Effector CD8-positive, alpha-beta T cell (primary cell): ENCODE measurements around the gene PLAGL1.
"Not testable (repeated sequence)": the region's sequence is repeated elsewhere in the genome, so short reads cannot be mapped to it uniquely, and the experiment has no call there.

Experiments used
- DNase-seq: peaks from one replicate; lab custom pipeline; 2025; lab: John Stamatoyannopoulos, UW

Gene PLAGL1

GRCh38 chr6:144009628-144010027, 1.6 kb upstream of the PLAGL1 start:
- not testable (repeated sequence) for DNase-seq

GRCh38 chr6:144008846-144009245, 787 bp upstream of the PLAGL1 start:
- no peak for DNase-seq

GRCh38 chr6:144007478-144008119, 460 bp downstream of the PLAGL1 start:
- DNase-seq: no peak

GRCh38 chr6:144006736-144007477, 1.2 kb downstream of the PLAGL1 start:
- no peak for DNase-seq

- DNase-seq: no peak
Measured at GRCh38 chr6:143999406-143999805, 8.7 kb downstream of the PLAGL1 start.

- DNase-seq: no peak
Measured at GRCh38 chr6:143998686-143999085, 9.4 kb downstream of the PLAGL1 start.

GRCh38 chr6:143993965-143994646, 14.0 kb downstream of the PLAGL1 start:
- no peak for DNase-seq

GRCh38 chr6:143992285-143992684, 15.8 kb downstream of the PLAGL1 start:
- DNase-seq: no peak

- no peak for DNase-seq
Measured at GRCh38 chr6:143986463-143987065, 21.5 kb downstream of the PLAGL1 start.

GRCh38 chr6:143984666-143985065, 23.4 kb downstream of the PLAGL1 start:
- DNase-seq: no peak

- DNase-seq: no peak
Measured at GRCh38 chr6:143982968-143983367, 25.1 kb downstream of the PLAGL1 start.

- no peak for DNase-seq
Measured at GRCh38 chr6:143980921-143981320, 27.1 kb downstream of the PLAGL1 start.

- no peak for DNase-seq
Measured at GRCh38 chr6:143976806-143977349, 31.2 kb downstream of the PLAGL1 start.

GRCh38 chr6:143974089-143974488, 34.0 kb downstream of the PLAGL1 start:
- DNase-seq: no peak

GRCh38 chr6:143973097-143973966, 34.7 kb downstream of the PLAGL1 start:
- no peak for DNase-seq

GRCh38 chr6:143971482-143972205, 36.4 kb downstream of the PLAGL1 start:
- DNase-seq: no peak

GRCh38 chr6:143970456-143971218, 37.4 kb downstream of the PLAGL1 start:
- DNase-seq: no peak

- DNase-seq: no peak
Measured at GRCh38 chr6:143969077-143969476, 39.0 kb downstream of the PLAGL1 start.

- no peak for DNase-seq
Measured at GRCh38 chr6:143967706-143968376, 40.2 kb downstream of the PLAGL1 start.
